Fibroblast of mammary gland (primary cell): Measurements from ENCODE around the gene HNRNPH3.

ENCODE experiments used
- DNase-seq: peaks from one replicate; pipeline ENCODE4 v3.0.0-alpha.2; 2010; ENCODE audit warnings: low read depth
- H3K4me3 ChIP-seq: 2 replicates; pipeline ENCODE4 v1.5.1; 2011; ENCODE audit warnings: low read depth, mild to moderate bottlenecking, low read length, moderate library complexity; ENCODE audit not compliant: control insufficient read depth
- TF ChIP-seq, protein P1 (sequence below): conservative IDR thresholded peaks from 2 replicates; pipeline ENCODE4 v1.5.1; 2011; ENCODE audit warnings: low read depth, low read length, inconsistent platforms; ENCODE audit not compliant: control insufficient read depth, insufficient read depth

The HNRNPH3 gene, protein sequence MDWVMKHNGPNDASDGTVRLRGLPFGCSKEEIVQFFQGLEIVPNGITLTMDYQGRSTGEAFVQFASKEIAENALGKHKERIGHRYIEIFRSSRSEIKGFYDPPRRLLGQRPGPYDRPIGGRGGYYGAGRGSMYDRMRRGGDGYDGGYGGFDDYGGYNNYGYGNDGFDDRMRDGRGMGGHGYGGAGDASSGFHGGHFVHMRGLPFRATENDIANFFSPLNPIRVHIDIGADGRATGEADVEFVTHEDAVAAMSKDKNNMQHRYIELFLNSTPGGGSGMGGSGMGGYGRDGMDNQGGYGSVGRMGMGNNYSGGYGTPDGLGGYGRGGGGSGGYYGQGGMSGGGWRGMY

DNA sequence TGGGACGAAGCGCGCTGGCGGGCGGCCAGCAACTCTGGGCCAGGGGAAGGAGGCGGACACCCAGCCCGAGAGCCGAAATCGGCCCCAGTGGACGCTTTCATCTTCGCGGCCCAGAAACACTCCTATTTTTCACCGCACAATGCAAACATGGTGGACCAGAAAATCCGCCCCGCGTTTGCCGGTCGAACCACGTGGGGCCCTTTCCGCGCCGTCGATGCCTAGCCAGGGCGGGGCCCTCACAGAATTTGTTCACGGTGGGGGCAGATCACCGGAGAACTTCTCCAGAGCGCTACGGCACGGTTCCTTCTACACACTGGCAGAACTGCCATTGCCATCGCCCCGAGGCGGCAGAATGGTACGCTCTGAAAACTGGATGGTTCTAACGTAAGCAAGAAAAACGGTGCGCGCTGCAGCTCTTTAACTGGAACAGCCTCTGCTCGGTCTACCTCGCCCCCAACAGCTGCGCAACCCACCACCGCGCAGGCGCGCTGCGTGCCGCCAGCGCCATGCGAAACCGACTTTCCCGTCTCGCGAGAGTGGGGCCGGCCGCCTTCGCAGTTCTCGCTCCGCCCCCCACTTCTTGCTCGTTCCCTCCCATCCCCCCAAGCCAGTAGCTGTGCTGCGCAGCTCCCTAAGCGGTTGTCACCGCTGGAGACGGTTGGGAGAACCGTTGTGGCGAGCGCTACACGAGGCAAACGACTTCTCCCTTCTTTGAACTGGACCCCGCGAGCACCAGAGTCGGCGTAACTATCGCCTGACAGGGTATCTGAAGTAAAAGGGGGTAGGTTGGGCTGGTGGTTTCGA lies at the start of gene HNRNPH3:
TSS of gene HNRNPH3 (plus strand) at position 610 of the 804 bp plus-strand sequence. CDS start 5,158 bp downstream, outside the sequence.
- TF ChIP-seq, protein P1, sequence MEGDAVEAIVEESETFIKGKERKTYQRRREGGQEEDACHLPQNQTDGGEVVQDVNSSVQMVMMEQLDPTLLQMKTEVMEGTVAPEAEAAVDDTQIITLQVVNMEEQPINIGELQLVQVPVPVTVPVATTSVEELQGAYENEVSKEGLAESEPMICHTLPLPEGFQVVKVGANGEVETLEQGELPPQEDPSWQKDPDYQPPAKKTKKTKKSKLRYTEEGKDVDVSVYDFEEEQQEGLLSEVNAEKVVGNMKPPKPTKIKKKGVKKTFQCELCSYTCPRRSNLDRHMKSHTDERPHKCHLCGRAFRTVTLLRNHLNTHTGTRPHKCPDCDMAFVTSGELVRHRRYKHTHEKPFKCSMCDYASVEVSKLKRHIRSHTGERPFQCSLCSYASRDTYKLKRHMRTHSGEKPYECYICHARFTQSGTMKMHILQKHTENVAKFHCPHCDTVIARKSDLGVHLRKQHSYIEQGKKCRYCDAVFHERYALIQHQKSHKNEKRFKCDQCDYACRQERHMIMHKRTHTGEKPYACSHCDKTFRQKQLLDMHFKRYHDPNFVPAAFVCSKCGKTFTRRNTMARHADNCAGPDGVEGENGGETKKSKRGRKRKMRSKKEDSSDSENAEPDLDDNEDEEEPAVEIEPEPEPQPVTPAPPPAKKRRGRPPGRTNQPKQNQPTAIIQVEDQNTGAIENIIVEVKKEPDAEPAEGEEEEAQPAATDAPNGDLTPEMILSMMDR, result no peak
- H3K4me3 ChIP-seq, result peak within 1 kb of the TSS; percentile 91
- DNase-seq, result peak; percentile 96

DNA sequence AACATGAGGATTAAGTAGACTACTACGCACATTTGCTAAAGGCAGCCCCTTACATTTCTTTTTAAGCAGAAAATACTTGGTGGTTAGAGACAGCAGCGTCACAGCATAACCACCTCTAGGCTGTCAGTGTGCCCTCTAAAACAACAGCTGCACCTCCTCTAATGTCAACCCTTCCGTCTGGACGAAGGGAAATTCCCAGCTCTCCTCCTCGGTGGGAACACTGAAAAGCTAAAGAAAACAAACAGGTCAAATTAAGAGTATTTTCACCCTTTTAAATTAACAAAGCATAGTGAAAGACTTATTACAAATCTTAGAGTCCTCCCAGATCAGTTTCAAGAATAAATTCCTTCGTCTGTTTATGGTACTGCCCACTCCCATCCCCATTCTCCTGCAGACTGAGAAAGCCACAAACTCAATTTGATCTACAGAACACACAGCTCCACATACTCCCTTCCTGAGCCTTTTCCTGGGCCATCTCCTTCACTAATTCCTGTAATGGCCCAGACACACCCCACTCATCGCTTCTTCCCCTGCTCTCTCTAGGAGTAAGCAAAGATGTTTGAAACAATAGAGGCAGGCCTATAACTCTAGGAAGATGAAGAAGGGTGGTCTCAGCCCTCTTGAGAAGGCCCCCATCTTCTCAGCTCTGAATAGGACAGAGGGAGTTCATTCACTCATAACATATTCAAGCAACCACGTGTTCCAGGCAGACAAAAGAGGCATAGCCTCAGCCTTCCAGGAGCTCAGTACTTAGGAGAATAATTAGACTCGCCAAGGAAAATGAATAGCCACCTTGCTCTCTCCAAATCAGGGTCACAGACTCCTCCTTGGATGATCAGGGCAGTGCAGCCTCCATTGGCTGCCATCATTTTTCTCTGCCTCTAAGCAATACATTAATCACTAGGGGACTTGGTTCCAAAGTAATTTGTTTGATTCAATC lies 47.5 kb upstream of the HNRNPH3 start:
- TF ChIP-seq, protein P1, result no peak
- H3K4me3 ChIP-seq, result no peak overlapping the region
- peak; percentile 7 for DNase-seq

DNA sequence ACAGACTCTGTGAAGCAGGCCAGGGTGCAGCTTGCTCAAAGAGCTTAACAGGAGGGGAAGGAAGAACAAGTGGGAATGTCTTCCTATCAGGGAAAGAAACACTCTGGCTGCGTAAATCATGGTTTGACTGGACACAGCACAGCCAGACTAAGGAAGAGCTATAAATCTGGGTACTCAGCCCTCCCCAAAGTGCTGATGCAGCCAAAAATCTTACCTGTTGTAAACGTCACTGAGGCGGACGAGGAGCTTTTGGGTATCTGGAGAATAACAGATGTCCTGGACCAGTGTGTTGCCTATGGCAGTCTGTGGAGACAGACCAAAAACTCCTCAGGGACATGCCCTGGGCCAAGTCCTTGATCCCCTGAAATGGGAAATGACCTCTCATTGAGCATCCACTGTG lies 43.1 kb upstream of the HNRNPH3 start:
- H3K4me3 ChIP-seq, result no peak overlapping the region
- DNase-seq, result no peak
- TF ChIP-seq, protein P1, result no peak

DNA sequence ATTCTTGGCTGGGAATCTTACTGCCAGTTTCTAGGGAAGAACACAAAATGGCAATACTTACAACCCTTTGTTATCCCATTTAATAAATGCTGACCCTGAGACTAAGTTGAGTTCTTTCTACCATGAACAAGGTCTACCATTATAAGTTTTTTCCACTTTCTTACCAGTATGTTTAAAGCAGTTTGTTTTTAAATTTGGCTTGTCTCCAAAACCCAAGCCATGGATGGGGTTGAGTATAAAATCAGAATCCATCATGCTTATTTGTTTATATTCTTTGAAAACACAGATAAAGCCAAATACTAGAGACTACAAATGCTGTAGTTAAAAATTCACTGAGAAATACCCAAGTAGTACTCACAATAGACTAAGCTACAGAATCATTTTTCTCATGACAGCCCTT lies 41.1 kb upstream of the HNRNPH3 start:
- no peak overlapping the region for H3K4me3 ChIP-seq
- DNase-seq, result no peak
- TF ChIP-seq, protein P1, result no peak

DNA sequence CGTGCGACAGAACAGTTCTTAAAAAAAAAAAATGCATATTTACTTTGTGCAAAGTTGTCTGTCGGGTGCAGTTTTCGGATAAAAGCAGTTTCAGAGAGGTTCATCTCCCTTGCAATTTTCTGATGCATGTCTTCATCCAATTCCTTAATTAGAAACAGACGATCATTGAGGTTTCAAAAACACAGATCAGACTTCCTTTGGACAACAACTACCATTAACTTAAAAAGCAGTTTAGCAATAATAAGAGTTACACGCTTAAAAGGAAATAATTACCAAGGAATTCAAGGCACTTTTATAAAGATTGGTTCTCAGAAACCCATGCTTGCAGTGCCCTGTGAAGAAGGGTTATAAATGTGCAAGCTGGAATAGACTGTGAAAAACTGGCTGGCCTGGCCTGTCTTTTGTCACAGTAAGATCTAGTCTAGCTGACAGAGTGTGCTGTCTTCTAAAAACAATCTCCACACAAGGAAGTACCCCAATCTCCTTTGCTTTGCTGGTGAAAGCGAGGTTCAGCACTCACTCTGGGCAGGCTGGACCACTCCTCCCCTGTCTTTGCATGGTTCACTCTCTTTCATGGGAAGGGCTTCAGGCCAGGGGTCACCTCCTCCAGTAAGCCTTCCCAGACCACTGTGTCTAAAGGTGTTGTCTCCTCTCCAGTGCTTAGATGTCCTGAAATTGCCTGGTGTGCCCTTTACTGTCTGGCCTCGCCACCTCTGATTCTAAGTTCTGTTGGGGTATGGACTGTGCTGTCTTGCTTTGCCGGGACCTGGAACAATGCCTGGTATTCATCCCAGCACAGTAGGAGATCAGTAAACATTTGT lies 34.8 kb upstream of the HNRNPH3 start:
- peak; percentile 61 for DNase-seq
- TF ChIP-seq, protein P1, result no peak
- H3K4me3 ChIP-seq, result no peak overlapping the region
